GM18861 (cell line): Measurements from ENCODE around the gene CDS2.
A peak's percentile ranks its signal among the peaks of the same experiment; 100 is the strongest.

Experiments used
- ATAC-seq: cut with Tn5 transposase; IDR thresholded peaks from one replicate; pipeline ENCODE4 v1.9.1; 2021; ENCODE audit not compliant: unreplicated experiment

Gene CDS2

GRCh38 chr20:5118220-5119142 is 8.3 kb upstream of the CDS2 start:
- no peak for ATAC-seq

- no peak for ATAC-seq
Measured at GRCh38 chr20:5119143-5119434, 7.7 kb upstream of the CDS2 start.

GRCh38 chr20:5119435-5120184 is 7.2 kb upstream of the CDS2 start, which contains the start of gene PCNA:
Gene PCNA (minus strand): TSS chr20:5119958. CDS start chr20:5119798, 160 bp downstream.
- ATAC-seq: peak; percentile 89

GRCh38 chr20:5120185-5120476 is 6.7 kb upstream of the CDS2 start:
- no peak for ATAC-seq

DNA sequence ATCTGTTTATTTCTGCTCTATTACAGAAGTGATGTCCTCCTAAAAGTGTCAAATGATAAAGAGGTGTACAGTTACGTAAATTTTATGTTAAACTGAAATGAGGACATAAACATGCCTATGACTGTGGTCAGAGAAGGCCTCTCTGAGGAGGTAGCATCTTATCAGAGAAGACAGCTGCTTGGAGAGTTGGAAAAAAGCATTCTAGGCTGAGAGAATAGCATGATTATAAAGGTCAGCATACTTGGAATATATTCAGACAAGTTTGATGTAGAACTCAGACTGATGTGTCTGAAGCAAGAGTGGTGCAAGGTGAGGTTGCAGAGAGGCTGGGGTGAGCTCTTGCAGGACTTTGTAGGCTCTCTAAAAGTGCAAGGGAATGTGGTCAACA is 3.9 kb upstream of the CDS2 start:
- no peak for ATAC-seq

DNA sequence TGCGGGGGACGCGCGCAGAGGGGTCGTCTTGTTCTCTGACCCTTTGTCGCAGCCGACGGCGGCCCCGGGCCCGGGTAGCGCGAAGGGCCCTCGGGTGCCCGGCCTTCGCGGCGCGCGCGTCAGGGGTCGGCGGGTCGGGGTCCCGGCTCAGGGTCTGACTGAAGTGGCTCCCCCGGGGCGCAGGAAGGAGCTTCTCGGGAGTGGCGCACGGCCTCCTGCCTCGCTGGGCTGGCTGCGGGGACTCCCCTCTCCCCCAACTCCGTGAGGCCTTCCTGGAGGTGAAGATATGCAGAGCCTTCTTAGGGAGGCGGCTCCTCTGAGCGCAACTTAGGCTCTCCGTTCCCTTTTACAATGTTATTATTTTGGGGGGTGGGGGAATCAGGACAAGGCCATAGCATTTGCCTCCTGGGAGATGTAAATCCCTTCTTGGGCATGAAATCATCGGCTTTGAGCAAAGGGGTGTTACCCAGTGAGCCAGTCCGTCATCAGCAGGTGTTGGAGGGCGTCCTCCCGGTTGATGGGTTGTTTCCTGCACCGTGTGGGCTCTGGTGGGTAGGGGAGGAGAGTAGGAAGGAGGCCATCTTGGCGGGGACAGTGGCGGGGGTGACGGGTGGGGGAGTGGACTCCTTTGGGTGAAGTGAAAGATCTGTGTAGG is 523 bp downstream of the CDS2 start:
- ATAC-seq: peak; percentile 24

DNA sequence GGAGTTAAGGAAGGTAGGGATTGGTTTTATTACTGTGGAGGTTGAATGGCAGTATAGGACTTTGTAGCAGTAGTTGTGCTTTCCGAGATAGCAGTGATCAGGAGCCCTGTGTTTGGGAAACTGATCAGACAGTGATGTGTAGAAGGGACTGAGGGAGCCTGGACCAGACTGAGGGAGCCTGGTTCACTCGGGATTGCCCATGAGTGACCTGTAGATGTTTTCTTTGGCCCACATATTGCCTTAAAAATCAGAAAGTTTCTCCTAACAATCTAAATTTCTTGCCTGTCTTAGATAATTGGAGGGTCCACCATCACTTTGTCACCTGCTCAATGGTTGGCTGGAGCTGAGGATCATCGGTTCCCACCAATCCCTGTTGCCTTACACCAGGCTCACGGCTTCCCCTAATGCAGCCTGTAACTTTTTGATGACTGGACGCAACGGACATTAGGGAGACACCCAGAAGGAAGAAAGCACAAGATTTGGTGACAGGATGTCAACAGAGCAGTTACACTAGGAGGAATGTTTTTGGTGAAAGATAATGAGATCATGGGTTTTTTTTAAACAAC is 1.1 kb downstream of the CDS2 start:
- no peak for ATAC-seq

- ATAC-seq: no peak
Measured at GRCh38 chr20:5128886-5129285, 2.1 kb downstream of the CDS2 start.

DNA sequence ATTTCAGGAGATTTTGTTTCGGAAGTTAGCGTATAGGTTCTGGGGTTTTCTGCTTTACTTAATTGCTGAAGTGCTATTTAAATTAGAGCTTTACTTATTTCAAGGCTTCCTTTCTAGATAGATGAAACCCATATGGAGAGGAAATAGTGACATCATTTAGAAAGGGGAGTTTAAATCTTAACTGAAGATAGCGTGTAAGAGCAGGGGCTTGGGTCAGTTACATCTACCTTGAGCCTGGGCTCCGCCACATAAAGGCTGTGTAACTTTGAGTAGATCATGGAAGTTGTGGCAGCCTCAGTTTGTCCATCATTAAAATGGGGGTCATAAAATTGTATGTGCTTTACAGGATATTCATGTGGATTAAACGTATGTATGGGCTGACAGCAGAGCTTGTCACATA is 4.7 kb downstream of the CDS2 start:
- ATAC-seq: no peak

GRCh38 chr20:5133998-5134397 is 7.2 kb downstream of the CDS2 start:
- ATAC-seq: no peak

DNA sequence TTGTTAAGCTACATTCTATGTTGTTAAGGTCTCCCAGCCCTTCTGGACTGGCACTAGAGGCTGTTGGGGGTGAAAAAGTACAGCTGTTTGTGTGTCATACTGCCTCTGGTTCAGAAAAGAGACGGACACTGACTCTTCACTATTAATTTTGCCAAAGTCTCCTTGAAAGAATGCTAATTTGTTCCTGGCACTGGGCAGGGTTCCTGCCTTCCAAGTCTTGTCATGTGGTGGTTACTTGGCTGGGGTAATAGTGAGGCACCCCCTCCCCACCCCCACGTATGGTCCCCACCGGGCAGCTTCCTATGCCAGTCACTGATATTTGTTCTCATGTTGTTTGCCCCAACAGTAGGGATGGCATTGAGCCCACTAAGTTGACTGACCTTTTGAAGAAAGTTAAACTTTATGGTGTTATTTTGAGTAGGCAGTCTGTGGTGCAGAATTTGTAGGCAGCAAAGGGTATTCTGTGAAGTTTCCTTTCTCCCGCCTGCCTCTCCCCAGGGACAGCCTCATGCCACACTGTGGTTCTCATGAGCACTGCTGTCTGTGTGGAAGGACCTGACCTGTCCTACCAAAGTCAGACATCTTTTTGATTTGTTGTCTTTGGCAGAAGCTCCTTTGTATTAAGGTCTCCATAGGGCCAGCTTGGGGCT is 8.7 kb downstream of the CDS2 start:
- ATAC-seq: peak; percentile 81

DNA sequence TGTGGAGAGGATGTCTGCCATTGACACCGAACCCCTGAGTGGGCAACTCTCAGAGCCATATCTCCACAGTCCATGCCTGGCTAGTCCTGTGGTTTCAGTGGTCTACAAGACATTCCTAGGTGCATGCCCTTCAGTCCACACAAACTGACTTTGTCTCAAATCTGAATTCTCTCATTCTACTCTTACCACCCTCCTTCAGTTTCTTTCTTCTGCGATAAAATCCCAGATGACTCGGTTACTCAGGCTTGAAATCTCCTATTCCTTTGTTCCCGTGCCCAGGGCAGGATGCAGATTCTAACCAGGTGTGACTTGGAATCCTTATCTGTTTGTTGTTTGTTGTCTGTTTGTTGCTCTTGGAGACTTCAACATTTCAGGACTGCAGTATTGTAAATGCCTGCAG is 9.3 kb downstream of the CDS2 start:
- peak; percentile 20 for ATAC-seq

- ATAC-seq: no peak
Measured at GRCh38 chr20:5140195-5140594, 13.4 kb downstream of the CDS2 start.

GRCh38 chr20:5141615-5142014 is 14.8 kb downstream of the CDS2 start:
- no peak for ATAC-seq

- no peak for ATAC-seq
Measured at GRCh38 chr20:5143851-5144250, 17.0 kb downstream of the CDS2 start.

DNA sequence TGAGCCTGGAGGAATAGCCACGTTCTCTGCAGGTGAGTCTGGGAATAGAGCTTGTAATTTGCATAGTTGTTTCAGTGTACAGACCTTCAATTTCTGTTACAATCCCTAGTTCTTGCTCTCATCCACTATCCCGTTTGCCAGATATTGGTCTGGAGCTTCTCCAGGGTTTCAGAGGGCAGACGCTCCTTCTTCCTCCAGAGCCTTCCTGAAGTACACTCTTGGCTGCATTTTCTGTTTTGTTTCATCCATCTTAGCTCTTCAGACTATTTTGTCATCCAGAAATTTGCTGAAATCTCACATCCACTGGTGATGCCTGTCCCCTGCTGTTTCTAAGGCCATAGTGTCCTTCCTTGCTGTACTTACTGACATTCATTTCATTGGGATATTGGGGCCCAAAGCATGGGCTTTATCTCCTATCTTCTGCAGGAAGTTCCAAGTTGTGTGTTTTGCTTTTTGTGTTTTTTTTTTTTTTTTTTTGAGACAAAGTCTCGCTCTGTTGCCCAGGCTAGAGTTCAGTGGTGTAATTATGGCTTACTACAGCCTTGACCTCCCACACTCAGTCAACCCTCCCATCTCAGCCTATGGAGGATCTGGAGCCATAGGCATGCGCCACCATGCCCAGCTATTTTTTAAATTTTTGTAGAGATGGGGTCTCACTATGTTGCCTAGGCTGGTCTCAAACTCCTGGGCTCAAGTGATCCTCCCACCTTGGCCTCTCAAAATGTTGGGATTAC is 18.7 kb downstream of the CDS2 start:
- ATAC-seq: no peak

- no peak for ATAC-seq
Measured at GRCh38 chr20:5146099-5146668, 19.4 kb downstream of the CDS2 start.

DNA sequence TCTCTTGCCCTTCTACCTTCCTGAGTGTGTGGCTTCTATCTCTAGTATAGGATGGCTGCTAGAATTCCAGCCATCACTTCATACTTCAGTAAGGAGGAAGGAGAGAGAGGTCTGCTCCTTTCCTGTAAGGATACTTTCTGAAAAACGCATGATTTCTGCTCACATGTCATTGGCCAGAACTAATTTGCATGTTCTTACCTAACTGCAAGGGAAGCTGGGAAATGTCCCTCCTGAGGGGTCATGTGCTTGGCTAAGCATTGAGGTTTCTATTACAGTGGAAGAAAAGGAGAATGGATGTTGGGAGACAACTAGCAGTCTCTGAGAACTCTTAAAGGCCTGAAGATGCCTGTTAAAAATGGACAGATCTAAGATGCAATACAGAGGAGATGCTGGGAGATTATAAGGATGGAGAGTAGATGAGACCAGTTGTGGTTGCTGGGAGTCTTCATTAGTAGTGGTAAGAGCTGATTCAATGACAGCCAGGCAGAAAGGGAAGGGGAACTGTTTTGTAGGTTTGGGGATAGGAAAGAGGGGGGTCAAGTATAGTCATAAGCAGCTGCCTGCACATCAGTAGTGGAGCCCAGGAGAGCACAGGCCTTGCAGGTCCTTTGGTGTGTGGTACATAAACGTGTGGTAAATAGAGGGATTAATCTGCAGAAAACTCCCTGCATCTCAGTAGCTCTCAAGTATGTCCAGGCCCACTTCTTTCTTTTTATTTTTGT is 20.2 kb downstream of the CDS2 start:
- ATAC-seq: no peak

- ATAC-seq: no peak
Measured at GRCh38 chr20:5148581-5148980, 21.8 kb downstream of the CDS2 start.

GRCh38 chr20:5149892-5150225 is 23.1 kb downstream of the CDS2 start:
- ATAC-seq: no peak
